ENCODE results near the gene ADAMTS4. TPM values are rescaled to one million over a fixed set of nuclear protein-coding genes. Genes with fewer than 3 reads are reported as not detected.

ADAMTS4 gene
- total RNA-seq, 1 experiment from 2014 or later, result 9.1 TPM

DNA sequence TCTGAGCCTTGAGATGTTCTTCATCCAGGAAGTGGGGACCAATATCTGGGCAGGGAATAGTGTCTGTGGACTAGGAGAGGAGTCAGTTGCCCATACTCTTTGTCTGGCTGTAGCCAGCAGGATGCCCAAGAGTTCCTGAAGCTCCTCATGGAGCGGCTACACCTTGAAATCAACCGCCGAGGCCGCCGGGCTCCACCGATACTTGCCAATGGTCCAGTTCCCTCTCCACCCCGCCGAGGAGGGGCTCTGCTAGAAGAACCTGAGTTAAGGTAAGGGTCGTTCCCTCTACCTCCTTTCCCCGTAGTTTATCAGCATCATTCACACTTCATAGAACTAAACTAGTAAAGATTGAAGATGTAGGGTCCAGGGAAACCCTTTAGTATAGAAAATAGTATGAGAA is 36.0 kb downstream of the ADAMTS4 start (continued):
- TF ChIP-seq ERG (CRISPR knock-in tag; IDR thresholded peaks at IDR 0.05), result no peak

GRCh38 chr1:161162052-161162451 is 36.8 kb downstream of the ADAMTS4 start:
- Mint-ChIP-seq H3K27me3 (ENCODE audit: low read depth) (no peaks in the 10 kb centered on the region), H3K36me3 (peaks cover 21% of the 10 kb centered on the region), H3K4me1 (peaks cover 26% of the 10 kb centered on the region), H3K4me3 (no peak overlapping the region), H3K27ac (0 out of 2 replicates have a peak overlapping the region, but pooled peaks have one; percentile 15), H3K9me3 (no peaks in the 10 kb centered on the region)
- no peak for DNase-seq (ENCODE audit: low spot score)
- POLR2A ChIA-PET, result interaction anchor here (1.0 kb wide), 1 partner anchor 27 kb away, joined by 3 read pairs; no protein-coding TSS in a partner anchor
- TF ChIP-seq ZSCAN18 (CRISPR knock-in tag; IDR thresholded peaks at IDR 0.05) (no peak), ZNF138 (CRISPR knock-in tag; conservative IDR thresholded peaks at IDR 0.05) (no peak), TCF7 (CRISPR knock-in tag; IDR thresholded peaks at IDR 0.05; ENCODE audit: low read depth) (no peak), CREM (CRISPR knock-in tag; IDR thresholded peaks at IDR 0.05) (no peak), SP1 (CRISPR knock-in tag; conservative IDR thresholded peaks at IDR 0.05) (no peak), SMAD4 (CRISPR knock-in tag; IDR thresholded peaks at IDR 0.05) (no peak), EMX1 (CRISPR knock-in tag; IDR thresholded peaks at IDR 0.05) (no peak), CBFB (CRISPR knock-in tag; IDR thresholded peaks at IDR 0.05; ENCODE audit: low read depth) (no peak), KAT7 (CRISPR knock-in tag; IDR thresholded peaks at IDR 0.05; ENCODE audit: borderline replicate concordance) (no peak)
- TF ChIP-seq, protein P1, sequence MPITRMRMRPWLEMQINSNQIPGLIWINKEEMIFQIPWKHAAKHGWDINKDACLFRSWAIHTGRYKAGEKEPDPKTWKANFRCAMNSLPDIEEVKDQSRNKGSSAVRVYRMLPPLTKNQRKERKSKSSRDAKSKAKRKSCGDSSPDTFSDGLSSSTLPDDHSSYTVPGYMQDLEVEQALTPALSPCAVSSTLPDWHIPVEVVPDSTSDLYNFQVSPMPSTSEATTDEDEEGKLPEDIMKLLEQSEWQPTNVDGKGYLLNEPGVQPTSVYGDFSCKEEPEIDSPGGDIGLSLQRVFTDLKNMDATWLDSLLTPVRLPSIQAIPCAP (CRISPR knock-in tag; IDR thresholded peaks at IDR 0.05), result no peak
- CTCF ChIA-PET, result no interaction called here
- ATAC-seq, result no peak

DNA sequence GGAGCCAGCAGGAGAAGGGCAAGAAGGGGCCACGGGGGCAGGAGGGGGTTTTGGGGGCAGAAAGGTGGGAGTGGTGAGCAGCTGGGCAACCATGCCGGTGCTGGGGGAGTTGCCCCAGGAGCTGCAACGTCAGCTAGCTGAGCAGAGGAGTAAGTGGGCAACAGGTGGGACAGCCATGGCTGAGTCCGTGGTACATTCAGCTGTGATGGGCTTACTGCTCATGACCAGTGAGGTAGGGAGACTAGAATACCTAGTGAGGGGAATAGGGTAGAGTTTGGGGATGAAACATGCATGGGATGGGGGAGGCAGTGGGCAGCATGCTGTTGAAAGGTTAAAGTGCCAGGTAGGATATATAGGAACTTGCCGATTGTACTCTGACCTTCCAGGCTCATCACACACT is 37.2 kb downstream of the ADAMTS4 start:
- no peak overlapping the region for H3K4me3 Mint-ChIP-seq
- H3K27ac Mint-ChIP-seq, result 0 out of 2 replicates have a peak overlapping the region, but pooled peaks have one; percentile 15
- TF ChIP-seq SMAD3 (CRISPR knock-in tag; IDR thresholded peaks at IDR 0.05; ENCODE audit: borderline replicate concordance), result no peak
- TF ChIP-seq SMAD4 (CRISPR knock-in tag; IDR thresholded peaks at IDR 0.05), result no peak
- DNase-seq (ENCODE audit: low spot score), result no peak
- peaks cover 22% of the 10 kb centered on the region for H3K36me3 Mint-ChIP-seq
- H3K27me3 Mint-ChIP-seq (ENCODE audit: low read depth), result no peaks in the 10 kb centered on the region
- ChIA-PET POLR2A (interaction anchor here (1.0 kb wide), 1 partner anchor 27 kb away, joined by 3 read pairs; no protein-coding TSS in a partner anchor), CTCF (no interaction called here)
- H3K9me3 Mint-ChIP-seq, result no peaks in the 10 kb centered on the region
- peaks cover 24% of the 10 kb centered on the region for H3K4me1 Mint-ChIP-seq
- no peak for ATAC-seq

GRCh38 chr1:161160671-161161145 is 38.1 kb downstream of the ADAMTS4 start:
- ATAC-seq (no peak), DNase-seq (ENCODE audit: low spot score) (no peak)
- Mint-ChIP-seq H3K27me3 (ENCODE audit: low read depth) (no peaks in the 10 kb centered on the region), H3K36me3 (peaks cover 22% of the 10 kb centered on the region), H3K27ac (no peak overlapping the region), H3K4me3 (peak overlapping the region; percentile 84), H3K9me3 (no peaks in the 10 kb centered on the region), H3K4me1 (peaks cover 24% of the 10 kb centered on the region)
- POLR2A ChIA-PET, result no interaction called here
- TF ChIP-seq GRHL2 (CRISPR knock-in tag; IDR thresholded peaks at IDR 0.05; ENCODE audit: insufficient replicate concordance, severe bottlenecking), result no peak
- CTCF ChIA-PET, result no interaction called here

DNA sequence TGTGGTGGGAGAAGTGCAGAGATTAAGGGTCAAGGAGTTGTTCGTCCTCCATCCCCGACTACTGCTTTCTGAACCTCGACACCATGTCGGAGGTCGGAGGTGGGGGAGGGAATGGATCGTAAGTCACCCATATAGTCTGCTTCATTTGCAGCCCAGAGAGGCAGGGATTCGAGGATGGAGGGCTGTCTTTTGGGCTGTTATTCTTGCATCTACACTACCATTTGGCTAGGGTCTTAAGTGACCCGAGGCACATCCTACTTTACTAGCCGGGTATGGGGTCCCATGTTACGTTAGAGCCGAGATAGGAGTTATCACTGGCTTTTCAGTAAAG is 39.0 kb downstream of the ADAMTS4 start:
- H3K27me3 Mint-ChIP-seq (ENCODE audit: low read depth), result no peaks in the 10 kb centered on the region
- POLR2A ChIA-PET, result no interaction called here
- TF ChIP-seq USF1 (CRISPR knock-in tag; IDR thresholded peaks at IDR 0.05), result no peak
- no peak for TF ChIP-seq NR2C2 (CRISPR knock-in tag; IDR thresholded peaks at IDR 0.05)
- TF ChIP-seq, protein P2, sequence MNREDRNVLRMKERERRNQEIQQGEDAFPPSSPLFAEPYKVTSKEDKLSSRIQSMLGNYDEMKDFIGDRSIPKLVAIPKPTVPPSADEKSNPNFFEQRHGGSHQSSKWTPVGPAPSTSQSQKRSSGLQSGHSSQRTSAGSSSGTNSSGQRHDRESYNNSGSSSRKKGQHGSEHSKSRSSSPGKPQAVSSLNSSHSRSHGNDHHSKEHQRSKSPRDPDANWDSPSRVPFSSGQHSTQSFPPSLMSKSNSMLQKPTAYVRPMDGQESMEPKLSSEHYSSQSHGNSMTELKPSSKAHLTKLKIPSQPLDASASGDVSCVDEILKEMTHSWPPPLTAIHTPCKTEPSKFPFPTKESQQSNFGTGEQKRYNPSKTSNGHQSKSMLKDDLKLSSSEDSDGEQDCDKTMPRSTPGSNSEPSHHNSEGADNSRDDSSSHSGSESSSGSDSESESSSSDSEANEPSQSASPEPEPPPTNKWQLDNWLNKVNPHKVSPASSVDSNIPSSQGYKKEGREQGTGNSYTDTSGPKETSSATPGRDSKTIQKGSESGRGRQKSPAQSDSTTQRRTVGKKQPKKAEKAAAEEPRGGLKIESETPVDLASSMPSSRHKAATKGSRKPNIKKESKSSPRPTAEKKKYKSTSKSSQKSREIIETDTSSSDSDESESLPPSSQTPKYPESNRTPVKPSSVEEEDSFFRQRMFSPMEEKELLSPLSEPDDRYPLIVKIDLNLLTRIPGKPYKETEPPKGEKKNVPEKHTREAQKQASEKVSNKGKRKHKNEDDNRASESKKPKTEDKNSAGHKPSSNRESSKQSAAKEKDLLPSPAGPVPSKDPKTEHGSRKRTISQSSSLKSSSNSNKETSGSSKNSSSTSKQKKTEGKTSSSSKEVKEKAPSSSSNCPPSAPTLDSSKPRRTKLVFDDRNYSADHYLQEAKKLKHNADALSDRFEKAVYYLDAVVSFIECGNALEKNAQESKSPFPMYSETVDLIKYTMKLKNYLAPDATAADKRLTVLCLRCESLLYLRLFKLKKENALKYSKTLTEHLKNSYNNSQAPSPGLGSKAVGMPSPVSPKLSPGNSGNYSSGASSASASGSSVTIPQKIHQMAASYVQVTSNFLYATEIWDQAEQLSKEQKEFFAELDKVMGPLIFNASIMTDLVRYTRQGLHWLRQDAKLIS (CRISPR knock-in tag; IDR thresholded peaks at IDR 0.05; ENCODE audit: borderline replicate concordance), result no peak
- TF ChIP-seq NR3C1 (CRISPR knock-in tag; conservative IDR thresholded peaks at IDR 0.05; ENCODE audit: low read depth), result no peak
- no peak for TF ChIP-seq USF2 (CRISPR knock-in tag; IDR thresholded peaks at IDR 0.05)
- TF ChIP-seq ELF4 (CRISPR knock-in tag; IDR thresholded peaks at IDR 0.05; ENCODE audit: low read depth), result no peak
- no peak for TF ChIP-seq EMX1 (CRISPR knock-in tag; IDR thresholded peaks at IDR 0.05)

More for the DNA sequence above, 39.0 kb downstream of the ADAMTS4 start:
- Mint-ChIP-seq H3K4me3 (peak overlapping the region; percentile 84), H3K4me1 (peaks cover 24% of the 10 kb centered on the region), H3K27ac (no peak overlapping the region; the same call in 1 of the 2 replicates), H3K36me3 (peaks cover 22% of the 10 kb centered on the region), H3K9me3 (no peaks in the 10 kb centered on the region)
- ATAC-seq (no peak), DNase-seq (ENCODE audit: low spot score) (no peak)
- CTCF ChIA-PET, result interaction anchor here (1.2 kb wide), 1 partner anchor 66 kb away, joined by 3 read pairs; the partner anchor contains the start of gene TOMM40L
